K562 (cell line): ENCODE results near the gene CAPN10.

Source experiments
- BACH1 ChIP-seq: fragments of 200-800 bp; sonication (Bioruptor generic); IDR thresholded peaks from 2 replicates; pipeline ENCODE4 v1.6.1; 2016; ENCODE audit warnings: missing genetic modification characterization, missing compliant biosample characterization
- BRF2 ChIP-seq: IDR thresholded peaks from 3 replicates; pipeline ENCODE4 v1.6.1; 2011; ENCODE audit warnings: borderline replicate concordance, mild to moderate bottlenecking; ENCODE audit not compliant: insufficient read length, insufficient read depth
- CTCF ChIP-seq, 3 experiments: IDR thresholded peaks in 2 of 3; conservative IDR thresholded peaks in 1 of 3; 2 replicates each; pipeline ENCODE4 v1.5.1; 2011 to 2012; ENCODE audit warnings: low read length in 3 of 3, mild to moderate bottlenecking in 3 of 3, control low read depth in 2 of 3, improper control_type of control experiment in 1 of 3, inconsistent platforms in 1 of 3, low read depth in 1 of 3, mixed read lengths in 1 of 3, moderate library complexity in 1 of 3; ENCODE audit not compliant: insufficient read depth in 2 of 3
- HDGF ChIP-seq: fragments of 450-650 bp; IDR thresholded peaks from 2 replicates; pipeline ENCODE4 v1.6.1; 2016
- HNRNPLL ChIP-seq: fragments of 200-400 bp; formaldehyde crosslinking; IDR thresholded peaks from 2 replicates; pipeline ENCODE4 v1.6.1; 2017; ENCODE audit warnings: low read length, low read depth, mild to moderate bottlenecking; ENCODE audit not compliant: poor library complexity, severe bottlenecking
- MXI1 ChIP-seq: IDR thresholded peaks from 2 replicates; pipeline ENCODE4 v1.6.1; 2011; ENCODE audit warnings: low read depth, mild to moderate bottlenecking, improper control_type of control experiment, low read length
- PHB2 ChIP-seq: fragments of 450-650 bp; IDR thresholded peaks from 2 replicates; pipeline ENCODE4 v1.6.1; 2017; ENCODE audit warnings: low read depth
- POLR2A ChIP-seq: fragments of 450-650 bp; conservative IDR thresholded peaks from 2 replicates; pipeline ENCODE4 v1.6.1; 2016
- POLR2AphosphoS5 ChIP-seq: IDR thresholded peaks from 2 replicates; pipeline ENCODE4 v1.6.1; 2011; ENCODE audit warnings: mild to moderate bottlenecking, low read depth, low read length, moderate library complexity; ENCODE audit not compliant: control insufficient read depth, insufficient read depth
- RAD21 ChIP-seq, 2 experiments: fragments of 250-450 bp in 1 of 2; fragments of 450-650 bp in 1 of 2; sonication (Bioruptor Pico) in 1 of 2; formaldehyde crosslinking in 1 of 2; IDR thresholded peaks in 1 of 2; conservative IDR thresholded peaks in 1 of 2; 2 replicates each; pipeline versions ENCODE4 v1.4.0 to v1.8.0; 2020 to 2022; ENCODE audit warnings: mild to moderate bottlenecking in 2 of 2, moderate library complexity in 1 of 2
- RBBP5 ChIP-seq: fragments of 200-600 bp; sonication (generic); IDR thresholded peaks from 2 replicates; pipeline ENCODE4 v1.6.1; 2012; ENCODE audit warnings: borderline replicate concordance, mild to moderate bottlenecking, low read length, control low read depth, inconsistent platforms; ENCODE audit not compliant: insufficient read depth, poor library complexity, severe bottlenecking
- SMAD1 ChIP-seq: fragments of 150-350 bp; IDR thresholded peaks from 2 replicates; pipeline ENCODE4 v1.6.1; 2014; ENCODE audit warnings: low read length, low read depth; ENCODE audit not compliant: partially characterized antibody
- ZNF41 ChIP-seq: fragments of 250-450 bp; sonication (Bioruptor Pico); conservative IDR thresholded peaks from 2 replicates; pipeline ENCODE4 v1.4.0; 2020; ENCODE audit warnings: mild to moderate bottlenecking
- ZNF830 ChIP-seq: fragments of 250-450 bp; sonication (Bioruptor Pico); IDR thresholded peaks from 2 replicates; pipeline ENCODE4 v1.5.0; 2021; ENCODE audit warnings: mild to moderate bottlenecking

GRCh38 chr2:240553956-240554480, 32.5 kb upstream of the CAPN10 start:
- TF ChIP-seq HDGF: no peak
- TF ChIP-seq RAD21 (CRISPR knock-in tag; conservative IDR thresholded peaks at IDR 0.05 in 1 of 2, IDR thresholded peaks at IDR 0.05 in 1 of 2): no peak
- TF ChIP-seq CTCF (IDR thresholded peaks at IDR 0.05 in 2 of 3, conservative IDR thresholded peaks at IDR 0.05 in 1 of 3; ENCODE audit: insufficient read depth in 2 of 3, low read depth in 1 of 3, low read length in 3 of 3): no peak
- no peak for TF ChIP-seq RBBP5
- TF ChIP-seq POLR2A: no peak
- no peak for TF ChIP-seq ZNF41 (CRISPR knock-in tag)
- no peak for TF ChIP-seq BRF2
- TF ChIP-seq POLR2AphosphoS5: no peak
- TF ChIP-seq HNRNPLL: no peak
- TF ChIP-seq MXI1: no peak
- no peak for TF ChIP-seq PHB2
- no peak for TF ChIP-seq ZNF830 (CRISPR knock-in tag)
- TF ChIP-seq SMAD1: no peak
- TF ChIP-seq BACH1 (tag): no peak
